GM19035 (cell line): ENCODE measurements around the gene HHATL.
"Not testable (repeated sequence)": the region's sequence is repeated elsewhere in the genome, so short reads cannot be mapped to it uniquely, and the experiment has no call there.

ENCODE experiments used
- ATAC-seq: cut with Tn5 transposase; IDR thresholded peaks from one replicate; pipeline ENCODE4 v1.9.1; 2021; ENCODE audit not compliant: unreplicated experiment

The HHATL gene

DNA sequence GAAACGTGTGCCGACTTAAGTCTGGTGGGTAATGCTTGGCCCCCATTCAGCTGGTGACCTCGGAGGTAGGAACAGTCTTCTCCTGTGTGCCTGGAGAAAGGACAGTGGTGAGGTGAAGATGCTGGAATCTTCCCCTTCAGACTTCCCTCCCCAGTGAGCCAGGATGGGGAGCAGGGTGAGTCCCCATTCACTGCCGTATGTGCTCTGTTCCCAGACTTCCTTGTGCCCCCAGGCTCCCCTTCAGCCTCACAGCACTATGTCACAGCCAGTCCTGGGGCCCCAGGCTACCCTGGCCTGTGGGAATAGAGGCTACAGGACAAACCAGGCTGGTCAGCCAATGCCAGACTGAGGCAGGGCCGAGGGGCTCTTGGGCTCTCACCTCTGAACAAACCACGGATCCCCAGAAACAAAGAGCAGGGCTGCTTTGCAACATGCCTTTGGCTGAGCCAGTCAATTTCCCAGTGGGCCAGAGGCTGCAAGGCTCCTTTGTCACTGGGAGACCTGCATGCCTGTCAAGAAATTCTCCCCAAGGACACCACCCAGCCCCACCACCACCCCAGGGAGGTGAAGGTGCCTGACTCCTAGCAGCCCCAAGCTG, 31.8 kb upstream of the HHATL start:
- ATAC-seq, result no peak

DNA sequence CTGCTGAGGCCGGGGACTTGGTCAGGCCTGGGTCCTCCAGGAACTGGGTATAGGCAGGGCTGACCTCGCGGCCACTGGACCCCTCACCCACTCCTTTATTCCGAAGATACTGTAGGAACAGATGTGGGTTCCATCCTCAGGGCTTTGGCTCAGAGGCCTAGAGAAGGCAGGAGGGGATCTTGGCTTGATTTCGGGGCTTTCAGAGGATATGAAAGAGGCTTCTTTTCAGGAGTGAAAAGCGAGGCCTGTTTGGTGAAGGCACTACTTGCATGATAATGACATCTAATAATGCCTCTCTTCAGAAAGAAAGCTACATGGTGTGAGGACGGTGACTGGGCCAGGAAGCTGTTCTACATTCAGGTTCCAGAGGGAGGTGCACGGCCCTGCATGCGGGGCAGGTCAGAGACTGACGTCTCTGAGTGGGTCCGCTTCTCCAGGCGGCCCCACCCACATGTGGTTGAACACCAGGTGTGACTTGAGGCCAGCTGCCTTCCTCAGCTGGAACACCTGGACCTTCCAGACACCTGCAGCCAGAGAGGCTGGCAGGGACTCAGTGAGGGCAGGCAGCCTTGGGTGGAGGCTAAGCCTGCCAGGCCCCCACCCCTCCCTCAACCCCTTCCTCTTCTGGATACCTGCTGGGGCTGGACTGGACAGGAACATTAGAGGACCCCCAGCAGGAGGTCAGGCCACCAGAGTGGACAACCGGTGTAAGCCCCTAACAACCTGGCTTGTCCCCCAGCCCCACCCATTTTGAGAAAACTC, 31.1 kb upstream of the HHATL start:
- ATAC-seq, result no peak

DNA sequence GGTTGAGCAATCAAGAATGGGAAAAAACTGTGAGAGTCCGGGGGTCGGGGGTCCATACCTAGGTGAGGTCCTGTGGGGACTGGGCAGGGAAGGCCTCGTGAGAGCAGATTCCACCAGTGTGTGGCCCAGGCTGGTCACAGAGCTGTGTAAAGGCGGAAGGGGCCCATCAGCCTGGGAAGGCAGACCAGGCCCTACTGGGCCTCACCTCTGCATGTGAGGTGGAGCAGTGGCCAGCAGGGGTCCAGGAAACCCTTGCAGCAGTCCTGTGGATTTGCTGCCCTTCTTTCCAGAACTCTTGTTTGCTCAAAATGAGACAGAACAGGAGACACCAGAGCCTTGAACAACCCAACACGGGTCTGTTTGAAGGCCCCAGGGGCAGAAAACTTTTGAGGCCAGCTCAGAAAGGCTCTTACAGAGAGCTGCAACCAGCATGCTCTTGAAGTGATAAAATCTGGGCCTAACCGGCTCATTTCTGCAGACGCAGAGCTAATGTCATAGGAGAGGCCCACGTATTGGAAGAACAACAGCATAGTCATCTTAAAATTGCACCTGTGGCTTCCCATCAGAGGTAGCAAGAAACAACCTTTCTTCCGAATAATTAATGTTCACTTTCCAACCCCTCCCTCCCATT, 30.3 kb upstream of the HHATL start:
- no peak for ATAC-seq

DNA sequence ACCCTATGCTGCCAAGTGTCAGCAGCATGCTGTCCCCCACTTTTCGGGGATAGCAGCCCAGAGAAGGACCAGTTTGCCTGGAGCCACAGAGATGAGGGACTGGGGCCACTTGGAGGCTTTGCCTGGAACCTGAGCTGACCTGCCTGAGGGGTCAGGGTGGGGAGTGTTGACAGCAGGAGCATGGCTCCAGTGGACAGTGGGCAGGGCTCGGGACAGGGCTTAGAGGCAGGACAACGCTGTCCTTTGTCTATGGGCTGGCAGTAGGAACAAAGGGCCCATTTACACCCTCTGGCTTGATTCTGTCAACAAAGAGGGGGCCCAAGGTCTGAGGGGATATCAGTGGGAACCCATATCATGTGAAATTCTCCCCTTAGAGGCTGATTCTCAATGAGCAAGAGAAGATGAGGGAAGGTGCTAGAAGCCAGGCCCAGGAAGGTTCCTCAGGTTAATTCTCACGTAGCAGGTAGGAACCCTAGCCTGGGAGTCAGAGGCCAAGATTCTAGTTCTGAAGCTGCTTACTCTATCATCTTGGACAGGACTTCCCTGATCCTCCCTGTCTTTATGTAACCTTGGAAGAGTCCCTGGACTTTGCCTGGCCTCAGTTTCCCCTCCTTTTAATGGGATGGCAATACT, 29.7 kb upstream of the HHATL start:
- ATAC-seq, result no peak

DNA sequence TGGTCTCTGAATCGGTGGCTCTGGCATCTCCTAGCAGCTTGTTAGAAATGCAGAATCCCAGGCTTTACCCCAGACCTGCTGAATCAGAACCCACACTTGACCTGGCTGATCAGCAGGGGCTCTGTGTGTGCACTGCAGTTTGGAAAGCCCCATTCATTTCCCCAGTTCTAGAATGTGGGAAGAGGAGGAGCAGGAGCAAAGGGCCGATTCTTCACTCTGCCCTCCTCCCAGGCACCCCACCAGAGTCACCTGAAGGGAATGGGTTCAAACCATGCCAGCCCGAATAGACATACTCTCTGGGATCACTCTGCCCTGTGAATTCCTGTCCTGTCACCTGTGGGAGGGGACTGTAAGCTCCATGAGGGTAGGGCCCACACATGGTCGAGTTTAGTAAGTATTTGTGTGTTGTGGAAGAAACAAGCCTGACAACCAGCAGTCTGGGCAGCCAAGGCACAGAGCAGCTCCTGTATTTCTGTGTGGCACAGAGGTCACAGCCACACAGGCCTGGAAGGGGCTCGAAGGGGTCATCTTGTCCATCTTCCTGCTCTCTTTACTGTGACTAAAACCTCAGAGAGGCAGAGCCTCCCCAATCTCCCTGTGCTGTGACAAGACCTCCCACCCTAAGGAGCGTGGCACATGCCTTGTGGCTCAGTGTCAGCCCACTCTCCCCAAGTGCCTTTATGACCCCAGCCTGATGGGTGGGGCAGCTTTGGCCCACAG, 29.0 kb upstream of the HHATL start:
- no peak for ATAC-seq

DNA sequence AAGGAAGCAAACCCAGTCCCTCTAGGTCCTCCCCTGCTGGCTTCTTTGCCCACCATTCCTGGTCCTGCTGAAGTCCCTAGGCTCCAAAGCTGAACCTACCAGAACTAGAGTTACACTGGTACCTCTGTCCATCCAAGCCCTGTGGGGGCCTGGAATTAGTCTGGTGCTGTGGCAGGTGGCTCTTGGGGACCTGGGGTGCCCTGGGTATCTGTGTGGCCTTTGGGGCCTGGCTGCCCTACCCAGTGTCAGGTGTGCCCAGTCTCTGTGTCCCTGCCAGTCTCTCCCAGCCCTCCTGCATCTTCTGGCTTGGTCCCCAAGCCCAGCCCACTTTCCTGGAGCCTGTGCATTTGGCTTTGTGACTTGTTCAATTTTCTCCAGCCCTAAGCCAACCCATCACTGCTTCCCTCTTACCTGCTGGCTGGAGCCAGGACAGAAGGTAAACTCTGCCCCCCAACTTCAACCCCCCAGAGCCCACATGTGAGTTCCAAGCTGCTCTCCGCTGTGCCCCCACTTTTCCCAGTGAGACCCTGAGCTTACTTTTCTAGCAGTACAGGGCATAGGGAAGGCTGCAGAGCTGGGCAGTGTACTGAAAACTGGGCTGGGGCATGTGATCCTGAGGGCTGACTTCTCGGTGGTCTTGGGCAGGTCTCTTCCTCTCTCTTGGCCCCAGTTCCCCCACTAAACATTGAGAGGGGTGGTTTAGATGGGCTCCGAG, 28.3 kb upstream of the HHATL start:
- no peak for ATAC-seq

DNA sequence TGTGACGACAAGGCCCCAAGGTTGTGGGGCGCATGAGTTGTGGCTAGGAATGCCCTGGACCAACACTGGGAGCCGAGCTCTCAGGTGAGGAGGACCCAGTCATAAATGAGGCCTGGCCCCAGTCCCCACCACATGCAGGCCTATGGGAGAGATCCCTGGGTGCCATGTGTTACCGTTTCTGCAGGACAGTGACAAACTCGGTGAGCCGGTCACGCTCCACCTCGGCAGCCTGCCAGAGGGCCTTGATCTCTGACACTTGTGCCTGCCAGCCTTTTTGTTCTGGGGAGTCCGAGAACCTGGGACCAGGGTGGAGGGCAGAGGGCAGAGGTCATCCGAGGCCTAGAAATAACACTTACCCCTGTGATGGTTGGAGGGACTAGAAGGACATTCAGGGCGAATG, 27.7 kb upstream of the HHATL start:
- ATAC-seq, result no peak

DNA sequence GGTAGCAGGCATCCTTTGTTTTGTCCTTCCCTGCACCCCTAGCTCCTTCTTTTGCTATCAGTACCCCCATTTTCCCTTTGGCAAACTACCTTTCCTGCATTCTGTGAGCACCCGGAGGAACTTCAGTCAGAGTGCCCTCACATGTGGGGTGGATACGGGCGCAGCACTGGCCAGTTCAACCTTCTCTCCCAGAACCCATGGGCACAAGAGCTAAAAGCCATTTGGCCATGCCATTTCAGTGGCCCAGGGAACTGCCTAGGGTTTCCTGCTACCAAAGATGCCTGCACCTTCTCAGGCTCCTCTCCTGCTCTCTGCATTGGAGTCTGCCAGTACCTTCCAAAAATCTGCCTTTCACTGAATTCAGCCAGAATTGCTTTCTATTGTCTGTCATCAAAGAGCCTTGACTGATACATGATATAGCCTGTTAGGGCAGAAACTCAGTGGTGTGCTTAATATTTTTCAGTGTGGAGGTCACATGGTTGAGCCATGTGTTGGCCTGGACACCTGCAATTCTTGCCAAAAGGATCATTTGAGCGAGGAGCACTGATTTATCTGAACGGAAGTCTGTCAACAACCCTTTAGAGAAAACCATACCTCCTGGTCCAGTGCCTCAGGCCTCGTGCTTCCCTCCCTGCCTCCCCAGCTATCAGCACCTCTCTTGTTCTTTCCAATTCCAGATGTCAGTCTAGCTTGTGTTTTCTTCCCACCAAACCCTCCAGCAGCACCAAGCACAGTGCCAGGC, 27.0 kb upstream of the HHATL start:
- ATAC-seq, result no peak

DNA sequence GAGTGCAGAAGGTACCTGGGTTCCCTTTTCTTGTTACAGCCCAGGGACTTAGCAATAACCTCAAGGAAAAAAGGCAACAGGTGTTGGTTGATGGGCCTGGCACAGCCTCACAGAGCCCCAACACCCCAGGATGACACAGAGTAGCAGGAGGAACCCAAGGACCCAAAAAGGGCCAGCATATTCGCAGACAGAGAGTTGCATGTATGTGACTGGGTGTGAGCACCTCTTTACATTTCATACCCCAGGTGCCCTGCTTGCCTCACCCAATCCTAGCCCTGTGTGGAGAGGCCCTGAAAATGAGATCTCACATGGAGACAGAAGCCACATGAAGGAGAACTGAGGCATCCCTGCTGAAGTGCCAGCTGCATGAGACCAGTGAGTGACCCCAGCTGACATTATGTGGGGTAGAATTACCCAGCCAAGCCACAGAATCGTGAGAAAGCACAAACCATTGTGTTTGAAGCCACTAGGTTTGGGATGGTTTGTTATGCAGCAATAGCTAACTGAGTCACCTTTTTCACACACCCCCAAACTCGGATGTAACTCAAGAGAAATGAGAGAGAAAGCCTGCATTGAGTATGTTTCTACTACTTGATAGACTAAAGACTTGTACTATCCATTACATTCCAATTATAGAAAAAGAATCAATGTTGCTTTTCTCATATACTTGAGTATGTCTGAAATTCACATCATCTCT, 26.2 kb upstream of the HHATL start:
- no peak for ATAC-seq

DNA sequence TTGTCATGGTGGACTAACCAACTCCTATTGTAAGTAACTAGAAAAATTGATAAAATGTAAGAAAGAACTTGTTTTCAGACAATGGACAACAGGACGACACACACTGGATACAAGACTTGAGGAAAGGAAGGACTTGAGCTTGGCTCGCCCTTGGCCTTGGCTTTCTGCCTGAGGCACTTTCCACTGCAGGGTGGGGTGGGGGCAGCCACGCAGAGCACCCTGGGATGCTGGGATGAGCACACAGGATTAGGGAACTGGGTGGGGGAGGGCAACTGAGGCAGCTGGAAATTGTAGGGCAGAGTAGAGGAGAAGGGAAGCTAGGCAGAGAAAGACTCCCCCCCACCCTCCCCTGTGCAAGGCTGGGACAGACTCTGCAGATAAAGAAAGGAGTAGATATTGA, 25.5 kb upstream of the HHATL start:
- no peak for ATAC-seq

DNA sequence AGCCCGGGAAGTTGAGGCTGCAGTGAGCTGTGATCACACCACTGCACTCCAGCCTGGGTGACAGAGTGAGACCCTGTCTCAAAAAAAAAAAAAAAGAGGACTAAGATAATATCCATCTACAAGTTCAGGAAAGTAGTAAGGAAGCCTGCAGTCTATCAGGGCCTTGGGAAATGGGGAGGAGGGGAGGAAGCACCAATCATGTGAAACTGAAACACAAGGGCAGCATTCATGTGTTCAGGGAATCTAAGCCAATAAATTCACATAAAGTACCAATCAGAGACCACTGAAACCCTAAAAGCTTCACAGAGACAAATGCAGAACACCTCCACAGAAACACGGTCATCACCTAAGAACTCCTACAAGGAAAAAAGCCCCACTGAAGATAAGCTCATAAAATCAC, 22.9 kb upstream of the HHATL start:
- no peak for ATAC-seq

DNA sequence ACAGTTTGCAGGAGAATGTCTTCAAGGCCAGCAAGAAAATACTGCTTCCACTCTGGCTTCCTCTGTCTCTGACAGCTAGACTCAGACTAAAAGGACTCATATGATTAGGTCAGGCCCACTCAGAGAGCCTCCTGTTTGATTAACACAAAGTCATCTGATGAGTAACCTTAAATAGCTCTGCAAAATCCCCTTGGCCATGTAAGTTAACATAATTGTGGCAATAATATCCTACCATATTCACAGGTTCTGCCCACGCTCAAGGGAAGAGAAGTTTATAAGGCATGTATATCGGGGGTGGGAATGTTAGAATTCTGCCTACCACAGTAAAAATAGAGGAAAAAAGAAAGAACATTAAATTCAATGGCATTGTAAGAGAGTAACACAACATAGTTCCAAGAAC, 20.6 kb upstream of the HHATL start:
- ATAC-seq, result no peak

DNA sequence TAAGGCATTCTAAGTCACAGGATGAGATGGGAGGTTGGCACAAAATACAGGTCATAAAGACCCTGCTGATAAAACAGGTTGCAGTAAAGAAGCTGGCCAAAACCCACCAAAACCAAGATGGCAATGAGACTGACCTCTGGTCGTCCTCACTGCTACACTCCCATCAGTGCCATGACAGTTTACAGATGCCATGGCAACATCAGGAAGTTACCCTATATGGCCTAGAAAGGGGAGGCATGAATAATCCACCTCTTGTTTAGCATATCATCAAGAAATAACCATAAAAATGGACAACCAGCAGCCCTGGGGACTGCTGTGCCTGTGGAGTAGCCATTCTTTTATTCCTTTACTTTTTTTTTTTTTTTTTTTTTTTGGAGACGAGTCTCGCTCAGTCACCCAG, 19.8 kb upstream of the HHATL start:
- not testable (repeated sequence) for ATAC-seq

DNA sequence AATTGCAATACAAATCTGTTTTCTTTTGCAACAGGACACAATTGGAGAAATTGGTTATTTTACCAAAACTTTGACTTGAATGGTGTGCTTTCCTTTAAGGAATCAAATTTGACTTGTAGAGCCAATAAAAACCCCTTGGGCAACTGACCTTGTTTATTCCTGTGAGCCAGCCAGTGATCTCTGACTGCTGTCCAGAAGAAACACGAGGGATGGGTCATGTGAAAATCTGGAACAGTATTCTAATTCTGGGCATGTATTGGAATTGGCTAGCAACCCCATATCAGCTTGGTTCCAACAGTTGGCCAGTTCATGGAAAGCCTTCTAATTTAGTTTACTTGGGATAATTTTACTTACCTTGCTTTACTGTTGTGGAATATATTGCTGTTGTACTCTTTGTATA, 19.1 kb upstream of the HHATL start:
- ATAC-seq, result no peak

DNA sequence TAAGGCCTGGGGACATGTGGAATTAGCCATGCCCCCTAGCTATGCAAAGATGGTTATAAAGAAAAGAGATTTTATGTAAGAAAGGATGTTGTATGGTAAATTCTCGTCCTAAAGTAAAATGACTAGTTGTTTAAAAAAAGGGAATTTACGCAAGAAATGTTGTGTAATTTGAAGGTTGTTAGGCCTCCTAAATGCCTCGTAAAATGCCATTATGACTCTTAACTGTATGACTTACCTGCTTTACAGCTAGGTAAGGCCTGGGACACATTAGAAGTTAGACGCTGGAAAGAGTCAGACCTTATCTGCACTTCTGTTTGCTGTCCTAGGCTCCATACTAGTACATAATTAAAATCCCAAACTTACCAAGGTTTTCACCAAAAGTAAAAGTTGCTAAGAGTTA, 17.5 kb upstream of the HHATL start:
- no peak for ATAC-seq

DNA sequence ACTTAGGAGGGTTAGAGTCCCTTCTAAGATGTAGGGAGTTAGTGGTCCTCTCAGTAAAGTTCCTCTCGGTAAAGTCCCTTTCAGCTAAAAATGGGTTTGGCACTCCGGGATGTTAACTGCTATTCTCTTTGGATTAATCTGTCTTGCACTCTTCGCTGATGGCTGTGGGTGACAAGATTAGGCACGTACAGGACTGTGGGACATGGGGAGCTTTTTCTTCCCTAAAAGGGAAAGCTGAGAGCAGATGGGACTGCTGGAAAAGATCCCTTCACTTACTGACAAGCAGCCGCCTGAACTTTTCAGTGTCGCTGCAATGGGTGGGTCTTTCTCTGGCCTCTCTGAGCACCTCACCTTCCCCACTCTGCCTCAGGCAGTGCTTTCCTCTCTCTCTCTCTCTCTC, 16.4 kb upstream of the HHATL start:
- ATAC-seq, result no peak

DNA sequence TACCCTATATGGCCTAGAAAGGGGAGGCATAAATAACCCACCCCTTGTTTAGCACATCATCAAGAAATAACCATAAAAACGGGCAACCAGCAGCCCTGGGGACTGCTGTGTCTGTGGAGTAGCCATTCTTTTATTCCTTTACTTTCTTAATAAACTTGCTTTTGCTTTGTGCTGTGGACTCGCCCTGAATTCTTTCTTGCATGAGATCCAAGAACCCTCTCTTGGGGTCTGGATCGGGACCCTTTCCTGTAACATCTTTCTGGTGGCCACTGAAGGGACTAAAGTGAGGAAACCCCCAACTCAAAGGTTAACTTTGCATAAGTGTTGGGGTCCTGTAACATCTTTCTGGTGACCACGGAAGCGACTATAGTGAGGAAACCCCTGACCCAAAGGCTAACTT, 15.7 kb upstream of the HHATL start:
- no peak for ATAC-seq

DNA sequence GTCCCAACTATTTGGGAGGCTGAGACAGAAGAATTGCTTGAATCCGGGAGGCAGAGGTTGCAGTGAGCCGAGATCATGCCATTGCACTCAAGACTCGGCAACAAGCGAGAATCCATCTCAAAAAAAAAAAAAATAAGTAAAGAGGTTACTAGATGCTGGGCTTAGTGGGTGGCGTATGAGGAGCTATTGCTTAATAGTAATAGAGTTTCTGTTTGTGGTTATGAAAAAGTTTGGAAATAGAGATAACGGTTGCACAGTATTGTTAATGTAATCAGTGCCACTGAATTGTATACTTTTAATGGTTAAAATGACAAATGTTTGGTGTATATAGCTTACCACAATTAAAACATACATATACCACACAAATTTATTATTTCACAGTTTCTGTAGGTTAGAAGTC, 14.7 kb upstream of the HHATL start:
- ATAC-seq, result no peak

DNA sequence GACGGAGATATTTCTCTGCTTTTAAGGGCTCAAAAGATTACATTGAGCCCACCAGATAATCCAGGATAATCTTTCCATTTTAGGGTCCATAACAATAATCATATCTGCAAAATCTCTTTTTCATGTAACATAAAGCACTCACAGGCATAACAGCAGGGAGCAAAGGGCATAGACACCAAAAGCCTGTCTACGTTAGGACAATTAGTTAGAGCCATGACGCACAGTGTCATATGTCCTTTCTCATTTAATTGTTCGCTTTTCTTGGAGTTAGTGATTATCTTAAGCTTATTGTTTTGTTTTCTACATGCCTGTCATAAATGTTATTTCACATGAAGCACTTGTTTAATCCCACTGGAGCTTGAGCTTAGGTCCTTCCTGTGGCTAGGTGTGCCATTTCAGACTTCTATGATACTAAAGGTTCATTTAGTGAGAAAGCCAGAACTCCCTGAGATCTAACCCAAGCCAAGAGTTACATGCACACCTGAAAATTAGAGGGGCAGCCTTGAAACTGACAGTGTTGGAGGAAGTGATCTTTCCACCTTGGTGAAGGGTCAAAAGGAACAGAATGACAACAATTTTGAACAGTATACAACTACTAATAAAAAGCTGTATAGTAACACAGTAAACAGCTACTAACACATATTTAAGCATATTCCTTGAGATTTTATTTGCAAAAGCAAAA, 11.7 kb upstream of the HHATL start:
- no peak for ATAC-seq
